Stimulated activated CD8-positive, alpha-beta memory T cell treated with anti-CD3 and anti-CD28 coated beads, Interleukin-15, amount 100 ng/mL, for 24 hours (primary cell): ENCODE data around the gene SZT2.
"Not testable (repeated sequence)": the region's sequence is repeated elsewhere in the genome, so short reads cannot be mapped to it uniquely, and the experiment has no call there.

ENCODE experiments used
- DNase-seq: peaks from one replicate; pipeline ENCODE4 v3.0.0-alpha.2; 2020; ENCODE audit warnings: low read depth

SZT2 gene

DNA sequence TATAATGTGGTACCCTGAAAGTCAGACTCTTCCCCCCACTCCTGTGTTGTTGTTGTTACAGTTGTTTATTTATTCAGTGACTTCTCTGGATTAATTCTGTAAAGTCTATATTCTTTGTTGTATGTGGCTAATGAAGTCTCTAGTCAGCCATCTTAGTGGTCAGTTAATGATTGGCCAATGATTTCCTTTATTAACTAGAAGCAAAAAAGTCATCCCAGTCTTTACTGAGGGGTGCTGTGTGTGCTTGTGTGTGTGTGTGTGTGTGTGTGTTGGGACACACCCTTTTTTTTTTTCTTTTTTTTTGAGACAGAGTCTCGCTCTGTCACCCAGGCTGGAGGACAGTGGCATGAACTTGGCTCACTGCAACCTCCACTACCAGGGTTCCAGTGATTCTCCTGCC, 101.4 kb downstream of the SZT2 start:
- no peak for DNase-seq

- DNase-seq = no peak
Observed at GRCh38 chr1:43492826-43493225, 103.1 kb downstream of the SZT2 start.

- no peak for DNase-seq
Observed at GRCh38 chr1:43493661-43494450, 104.2 kb downstream of the SZT2 start.

DNA sequence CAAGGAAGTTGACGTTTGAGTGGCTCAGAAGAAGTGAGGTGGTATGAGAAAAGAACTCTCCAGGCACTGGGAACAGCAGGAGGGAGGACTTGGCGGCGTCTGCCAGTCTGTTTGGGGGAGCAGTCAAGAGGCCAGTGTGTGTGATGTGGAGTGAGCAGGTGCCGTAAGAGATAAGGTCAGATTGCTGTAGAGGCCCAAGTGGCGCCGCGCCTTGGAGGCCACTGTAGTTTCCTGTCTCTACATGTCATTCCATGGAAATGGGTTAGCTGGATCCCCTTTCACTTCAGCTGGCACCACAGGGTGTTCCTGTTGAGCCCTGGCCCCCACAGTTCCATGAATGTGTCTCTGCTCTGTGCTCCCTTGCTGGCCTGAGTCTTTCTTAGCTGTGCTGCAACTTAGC, 105.5 kb downstream of the SZT2 start:
- DNase-seq = no peak

DNA sequence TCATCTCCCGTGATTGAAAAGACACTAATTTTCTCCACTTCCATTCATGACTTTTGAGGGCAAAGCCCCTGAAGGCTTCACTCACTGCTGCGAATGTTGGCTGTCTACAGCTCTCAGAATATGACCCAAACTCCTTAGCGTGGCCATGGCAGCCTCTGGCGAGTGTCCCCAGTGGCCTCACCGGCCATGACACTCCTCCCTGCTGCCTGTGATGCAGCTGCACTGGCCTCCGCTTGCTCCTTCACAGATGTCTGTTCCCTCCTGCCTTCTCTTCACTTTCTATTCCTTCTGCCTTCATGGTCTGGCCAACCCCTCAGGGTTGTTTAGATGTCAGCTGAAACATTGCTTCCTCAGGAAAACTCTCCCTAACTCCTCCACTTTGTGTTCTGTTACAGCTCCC, 110.2 kb downstream of the SZT2 start:
- DNase-seq = no peak

- DNase-seq = not testable (repeated sequence)
Observed at GRCh38 chr1:43501806-43502205, 112.1 kb downstream of the SZT2 start.

DNA sequence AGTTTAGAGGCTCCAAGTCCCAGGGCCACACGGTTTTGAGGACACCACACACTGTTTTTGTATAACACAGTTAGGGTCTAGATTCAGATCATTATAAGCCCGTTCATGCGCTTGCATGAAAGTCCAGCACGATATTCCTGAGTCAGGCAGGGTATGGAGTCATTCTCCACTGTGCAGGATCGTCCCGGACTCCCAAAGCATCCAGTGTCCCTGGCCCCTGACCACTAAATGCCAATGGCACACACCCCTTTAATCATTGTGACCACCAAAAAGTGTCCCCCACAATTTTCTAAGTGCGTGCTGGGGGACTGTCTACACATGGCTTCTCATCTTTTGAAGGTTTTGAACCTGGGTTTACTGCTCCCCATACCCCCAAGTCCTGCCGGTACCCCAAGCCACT, 113.8 kb downstream of the SZT2 start:
- DNase-seq = no peak
